HFFc6 (cell line): ENCODE results near the gene FOXP3. TPM values are rescaled to one million over a fixed set of nuclear protein-coding genes. Genes with fewer than 3 reads are reported as not detected.

Source experiments
- DNase-seq: peaks from one replicate; pipeline ENCODE4 v3.0.0-alpha.2; 2018
- H3K27ac Mint-ChIP-seq: 2 replicates; pipeline ENCODE4 v1.8.0; 2020; ENCODE audit warnings: mild to moderate bottlenecking, mixed read lengths
- H3K27me3 Mint-ChIP-seq: 2 replicates; pipeline ENCODE4 v1.8.0; 2021; ENCODE audit warnings: mild to moderate bottlenecking, moderate library complexity, mixed read lengths; ENCODE audit not compliant: insufficient read depth
- H3K36me3 Mint-ChIP-seq: 2 replicates; pipeline ENCODE4 v1.8.0; 2021; ENCODE audit warnings: low read depth, mixed read lengths
- H3K4me1 Mint-ChIP-seq: 2 replicates; pipeline ENCODE4 v1.8.0; 2020; ENCODE audit warnings: low read depth, mixed read lengths
- H3K4me3 Mint-ChIP-seq: 2 replicates; pipeline ENCODE4 v1.8.0; 2020; ENCODE audit warnings: mild to moderate bottlenecking, moderate library complexity, mixed read lengths
- H3K9me3 Mint-ChIP-seq: 2 replicates; pipeline ENCODE4 v1.8.0; 2020; ENCODE audit warnings: mild to moderate bottlenecking, mixed read lengths
- CTCF ChIP-seq: fragments of 200-600 bp; sonication (generic); IDR thresholded peaks from 2 replicates; pipeline ENCODE4 v1.5.0; 2021; ENCODE audit warnings: antibody characterized with exemption, mild to moderate bottlenecking
- total RNA-seq, 6 experiments: library from RNA; stranded (reverse); fragmentation: NEBNext Ultra II Directional; extraction: Animal tissue kit (Norgen Biotek cat#: 25700); gene quantifications; 2 replicates in 1 of 6; 3 replicates in 5 of 6; pipeline ENCODE4 v1.2.3, GENCODE V29; 2021

FOXP3 gene
- total RNA-seq, 6 experiments from 2014 or later: 0.09 to 0.16 (median 0.14) TPM; not detected in 3

- no peak for TF ChIP-seq CTCF
- H3K4me1 Mint-ChIP-seq: no peaks in the 10 kb centered on the region
- H3K9me3 Mint-ChIP-seq: no peaks in the 10 kb centered on the region
- H3K36me3 Mint-ChIP-seq: peaks cover 5% of the 10 kb centered on the region; the same call in 1 of the 2 replicates
- DNase-seq: no peak
- no peaks in the 10 kb centered on the region; the same call in 1 of the 2 replicates for H3K27me3 Mint-ChIP-seq
- no peak overlapping the region for H3K27ac Mint-ChIP-seq
- H3K4me3 Mint-ChIP-seq: no peak overlapping the region
Measured at GRCh38 chrX:49247916-49248811, 16.3 kb downstream of the FOXP3 start.

- H3K4me3 Mint-ChIP-seq: no peak overlapping the region
- H3K9me3 Mint-ChIP-seq: no peaks in the 10 kb centered on the region
- no peak for DNase-seq
- H3K27ac Mint-ChIP-seq: no peak overlapping the region
- H3K27me3 Mint-ChIP-seq: no peaks in the 10 kb centered on the region; the same call in 1 of the 2 replicates
- TF ChIP-seq CTCF: no peak
- H3K36me3 Mint-ChIP-seq: peaks cover 5% of the 10 kb centered on the region; the same call in 1 of the 2 replicates
- peaks cover 6% of the 10 kb centered on the region for H3K4me1 Mint-ChIP-seq
Measured at GRCh38 chrX:49247346-49247745, 17.2 kb downstream of the FOXP3 start.

GRCh38 chrX:49246541-49246940, 18.0 kb downstream of the FOXP3 start:
- TF ChIP-seq CTCF: no peak
- Mint-ChIP-seq H3K4me3 (no peak overlapping the region), H3K4me1 (peaks cover 7% of the 10 kb centered on the region), H3K9me3 (no peaks in the 10 kb centered on the region), H3K36me3 (peaks cover 5% of the 10 kb centered on the region; the same call in 1 of the 2 replicates), H3K27ac (no peak overlapping the region), H3K27me3 (no peaks in the 10 kb centered on the region; the same call in 1 of the 2 replicates)
- no peak for DNase-seq

GRCh38 chrX:49244207-49244606, 20.3 kb downstream of the FOXP3 start:
- Mint-ChIP-seq H3K4me1 (peaks cover 7% of the 10 kb centered on the region), H3K9me3 (no peaks in the 10 kb centered on the region), H3K27ac (no peak overlapping the region; the same call in 1 of the 2 replicates), H3K27me3 (no peaks in the 10 kb centered on the region), H3K36me3 (peaks cover 5% of the 10 kb centered on the region; the same call in 1 of the 2 replicates), H3K4me3 (no peak overlapping the region)
- DNase-seq: no peak
- TF ChIP-seq CTCF: no peak

- peaks cover 7% of the 10 kb centered on the region for H3K4me1 Mint-ChIP-seq
- peaks cover 5% of the 10 kb centered on the region; the same call in 1 of the 2 replicates for H3K36me3 Mint-ChIP-seq
- no peaks in the 10 kb centered on the region for H3K27me3 Mint-ChIP-seq
- no peak for DNase-seq
- 0 out of 2 replicates have a peak overlapping the region, but pooled peaks have one; percentile 56 for H3K27ac Mint-ChIP-seq
- no peak overlapping the region for H3K4me3 Mint-ChIP-seq
- H3K9me3 Mint-ChIP-seq: no peaks in the 10 kb centered on the region
- no peak for TF ChIP-seq CTCF
Measured at GRCh38 chrX:49243166-49243565, 21.3 kb downstream of the FOXP3 start.
